ENCODE results near the gene CTXN1.

GRCh38 chr19:7932276-7932929 is 6.5 kb upstream of the CTXN1 start:
- no peak for TF ChIP-seq CTCF (conservative IDR thresholded peaks at IDR 0.05)
- TF ChIP-seq ZFX (IDR thresholded peaks at IDR 0.05), result no peak
